Fibroblast of lung (primary cell): ENCODE data around the gene RAB1B. TPM values are rescaled to one million over a fixed set of nuclear protein-coding genes. Genes with fewer than 3 reads are reported as not detected.
A peak's percentile ranks its signal among the peaks of the same experiment; 100 is the strongest.

ENCODE experiments used
- DNase-seq, 2 donors: peaks; one replicate each; pipeline versions ENCODE4 v3.0.0 to v3.0.0-alpha.2; 2010; ENCODE audit warnings: low read depth in 2 of 2
- H2AFZ ChIP-seq: 2 replicates; pipeline ENCODE4 v1.5.1; 2012; ENCODE audit warnings: low read length, control low read depth, inconsistent platforms
- H3K27ac ChIP-seq: 2 replicates; pipeline ENCODE4 v1.5.1; 2011; ENCODE audit warnings: low read length, control low read depth; ENCODE audit not compliant: insufficient read depth
- H3K27me3 ChIP-seq: 2 replicates; pipeline ENCODE4 v1.5.1; 2011; ENCODE audit warnings: mild to moderate bottlenecking, low read length; ENCODE audit not compliant: control insufficient read depth, insufficient read depth
- H3K36me3 ChIP-seq: 2 replicates; pipeline ENCODE4 v1.5.1; 2011; ENCODE audit warnings: low read length; ENCODE audit not compliant: control insufficient read depth, insufficient read depth
- H3K4me1 ChIP-seq: 2 replicates; pipeline ENCODE4 v1.5.1; 2011; ENCODE audit warnings: low read length; ENCODE audit not compliant: control insufficient read depth, insufficient read depth; ENCODE audit errors: extremely low read depth
- H3K4me2 ChIP-seq: 2 replicates; pipeline ENCODE4 v1.5.1; 2011; ENCODE audit warnings: low read length, control low read depth; ENCODE audit not compliant: insufficient read depth; ENCODE audit errors: extremely low read depth
- H3K4me3 ChIP-seq, 4 experiments: fragments of 200-600 bp in 1 of 4; sonication (generic) in 1 of 4; replicated peaks in 1 of 4; 2 replicates each; pipeline ENCODE4 v1.5.1; 2011 to 2016; ENCODE audit warnings: low read length in 4 of 4, low read depth in 3 of 4, mild to moderate bottlenecking in 3 of 4, control low read depth in 2 of 4, inconsistent platforms in 1 of 4, mixed read lengths in 1 of 4; ENCODE audit not compliant: insufficient read depth in 1 of 4; ENCODE audit errors: control extremely low read depth in 1 of 4
- H3K79me2 ChIP-seq: 2 replicates; pipeline ENCODE4 v1.5.1; 2012; ENCODE audit warnings: mild to moderate bottlenecking, low read length, inconsistent platforms; ENCODE audit not compliant: control insufficient read depth, insufficient read depth
- H3K9ac ChIP-seq: 2 replicates; pipeline ENCODE4 v1.5.1; 2011; ENCODE audit warnings: mild to moderate bottlenecking, low read length, control low read depth; ENCODE audit not compliant: insufficient read depth
- H3K9me3 ChIP-seq: 2 replicates; pipeline ENCODE4 v1.5.1; 2012; ENCODE audit warnings: low read depth, low read length; ENCODE audit not compliant: control insufficient read depth, insufficient read depth
- H4K20me1 ChIP-seq: 2 replicates; pipeline ENCODE4 v1.5.1; 2011; ENCODE audit warnings: low read length; ENCODE audit not compliant: control insufficient read depth, insufficient read depth; ENCODE audit errors: extremely low read depth
- CTCF ChIP-seq, 2 donors: IDR thresholded peaks in 1 of 2; conservative IDR thresholded peaks in 1 of 2; 1 replicate in 1 of 2; 2 replicates in 1 of 2; pipeline ENCODE4 v1.5.1; 2011 to 2012; ENCODE audit warnings: low read length in 2 of 2, control low read depth in 1 of 2, inconsistent platforms in 1 of 2, low read depth in 1 of 2, mild to moderate bottlenecking in 1 of 2
- EZH2 ChIP-seq: IDR thresholded peaks from 2 replicates; pipeline ENCODE4 v1.5.1; 2012; ENCODE audit warnings: low read length, control low read depth, mild to moderate bottlenecking; ENCODE audit errors: missing control alignments
- polyA plus RNA-seq, 2 donors: library from polyadenylated mRNA; depleted of rRNA in 1 of 2; stranded (reverse) in 1 of 2; unstranded in 1 of 2; fragments of >200 nt; gene quantifications; 2 replicates each; pipeline ENCODE4 v1.2.1, GENCODE V29; 2011 to 2012; ENCODE audit warnings: missing spikeins in 1 of 2
- total RNA-seq: library from RNA; depleted of rRNA; stranded (reverse); fragments of >200 nt; gene quantifications from 2 replicates; pipeline ENCODE4 v1.2.1, GENCODE V29; 2014

The RAB1B gene
- total and polyA plus RNA-seq, 2 donors (not counting 1 experiment from before 2014, with no cell fraction given), result 63.6 to 140 TPM

GRCh38 chr11:66315921-66316811, 47.7 kb downstream of the RAB1B start:
- Histone ChIP-seq H3K27ac (peak overlapping the region; percentile 97), H3K9ac (peak overlapping the region; percentile 85), H3K4me1 (peaks cover 19% of the 10 kb centered on the region), H2AFZ (no peak overlapping the region), H3K9me3 (no peaks in the 10 kb centered on the region), H3K79me2 (peaks cover 33% of the 10 kb centered on the region), H4K20me1 (no peaks in the 10 kb centered on the region), H3K27me3 (no peaks in the 10 kb centered on the region), H3K4me3 (peak overlapping the region; percentile 66 to 90 (median 82)), H3K4me2 (peak overlapping the region; percentile 99), H3K36me3 (peaks cover 7% of the 10 kb centered on the region)
- TF ChIP-seq CTCF (conservative IDR thresholded peaks at IDR 0.05 in 1 of 2, IDR thresholded peaks at IDR 0.05 in 1 of 2; ENCODE audit: low read depth in 1 of 2, low read length in 2 of 2) (no peak), EZH2 (no peak)
- no peak for DNase-seq

- Histone ChIP-seq H3K27me3 (no peaks in the 10 kb centered on the region), H3K27ac (peak within 1 kb of the TSS; percentile 97), H3K9me3 (no peaks in the 10 kb centered on the region), H3K9ac (peak within 1 kb of the TSS; percentile 85), H3K36me3 (peaks cover 7% of the 10 kb centered on the region), H3K4me3 (peak within 1 kb of the TSS; percentile 66 to 90 (median 82)), H3K4me1 (peaks cover 19% of the 10 kb centered on the region), H3K4me2 (peak within 1 kb of the TSS; percentile 99), H3K79me2 (peaks cover 33% of the 10 kb centered on the region), H2AFZ (no peak within 1 kb of the TSS), H4K20me1 (no peaks in the 10 kb centered on the region)
- no peak for TF ChIP-seq EZH2
- no peak for TF ChIP-seq CTCF (conservative IDR thresholded peaks at IDR 0.05 in 1 of 2, IDR thresholded peaks at IDR 0.05 in 1 of 2; ENCODE audit: low read depth in 1 of 2, low read length in 2 of 2)
- DNase-seq, result peak; percentile 66 to 89
Observed at GRCh38 chr11:66316849-66317251, 48.4 kb downstream of the RAB1B start, which contains the start of gene CD248. TSS of gene CD248 (minus strand) at chr11:66317044. CDS start at chr11:66317027, 17 bp downstream.

- peak; percentile 20 to 81 for DNase-seq
- Histone ChIP-seq H4K20me1 (no peaks in the 10 kb centered on the region), H3K4me2 (peak overlapping the region; percentile 66), H3K9me3 (no peaks in the 10 kb centered on the region), H3K27me3 (no peaks in the 10 kb centered on the region), H3K79me2 (peaks cover 33% of the 10 kb centered on the region), H2AFZ (no peak overlapping the region), H3K4me3 (peak overlapping the region in 1 of 4 experiments; percentile 90), H3K9ac (peak overlapping the region; percentile 35), H3K27ac (peak overlapping the region; percentile 84), H3K36me3 (peaks cover 7% of the 10 kb centered on the region), H3K4me1 (peaks cover 20% of the 10 kb centered on the region)
- TF ChIP-seq EZH2 (no peak), CTCF (conservative IDR thresholded peaks at IDR 0.05 in 1 of 2, IDR thresholded peaks at IDR 0.05 in 1 of 2; ENCODE audit: low read depth in 1 of 2, low read length in 2 of 2) (no peak)
Observed at GRCh38 chr11:66317322-66317722, 48.9 kb downstream of the RAB1B start.
